ENCODE measurements around the gene MLXIP. TPM values are rescaled to one million over a fixed set of nuclear protein-coding genes. Genes with fewer than 3 reads are reported as not detected.

The MLXIP gene
- total RNA-seq, 1 donor: 27.1 TPM

DNA sequence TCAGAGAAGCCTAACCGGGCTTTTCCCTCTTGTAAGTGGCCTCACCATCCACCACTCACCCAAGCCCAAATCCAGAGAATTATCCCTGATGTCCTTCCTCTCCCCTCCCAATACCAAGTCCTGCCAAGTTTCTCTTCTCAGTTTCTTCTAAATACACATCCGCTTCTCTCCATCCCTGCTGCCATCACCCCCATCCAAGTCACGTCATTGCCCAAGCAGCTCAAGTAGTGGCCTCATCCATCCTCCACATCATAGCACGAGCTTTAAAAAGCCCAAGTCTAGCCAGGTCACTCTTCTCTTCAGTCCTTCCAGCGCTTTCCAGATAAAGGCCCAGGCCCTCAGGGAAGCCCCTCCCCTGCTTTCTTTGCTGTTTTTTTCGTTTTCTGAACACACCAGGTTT, 70.1 kb downstream of the MLXIP start:
- Histone ChIP-seq H3K4me1 (ENCODE audit: insufficient read depth, low read length) (no peaks in the 10 kb centered on the region), H3K9me3 (ENCODE audit: low read depth, low read length) (no peaks in the 10 kb centered on the region), H3K27me3 (ENCODE audit: insufficient read depth, low read length) (no peaks in the 10 kb centered on the region), H3K4me3 (ENCODE audit: low read length) (no peak overlapping the region)

DNA sequence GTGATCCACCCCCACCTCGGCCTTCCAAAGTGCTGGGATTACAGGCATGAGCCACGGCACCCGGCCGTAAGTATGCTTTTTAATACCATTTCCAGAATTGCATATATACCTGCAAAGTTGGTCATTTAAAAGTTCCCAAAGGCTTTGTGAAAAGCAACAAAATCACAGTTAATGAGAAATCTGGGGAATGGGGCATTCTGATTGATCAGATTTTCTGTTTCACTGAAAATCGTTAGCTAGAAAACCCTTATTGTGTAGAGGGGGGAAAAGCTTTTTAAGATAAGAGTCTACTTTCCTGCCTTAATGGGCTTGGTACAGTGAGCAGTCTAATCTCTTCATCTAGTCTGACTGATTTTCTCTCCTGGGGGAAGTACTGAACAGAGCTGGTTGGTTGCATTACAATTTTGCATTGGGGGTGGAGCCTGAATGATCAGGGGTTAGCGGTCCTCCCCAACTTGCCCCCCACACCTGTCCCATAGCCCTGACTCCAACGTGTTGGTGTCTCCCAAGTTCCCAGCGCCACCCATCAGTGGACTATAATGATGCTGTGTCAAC, 71.6 kb downstream of the MLXIP start:
- H3K4me3 ChIP-seq (ENCODE audit: low read length): no peak overlapping the region
- no peaks in the 10 kb centered on the region for H3K4me1 ChIP-seq (ENCODE audit: insufficient read depth, low read length)
- no peaks in the 10 kb centered on the region for H3K27me3 ChIP-seq (ENCODE audit: insufficient read depth, low read length)
- H3K9me3 ChIP-seq (ENCODE audit: low read depth, low read length): no peaks in the 10 kb centered on the region

GRCh38 chr12:122152754-122153153, 74.2 kb downstream of the MLXIP start:
- H3K9me3 ChIP-seq (ENCODE audit: low read depth, low read length): no peaks in the 10 kb centered on the region
- no peak overlapping the region for H3K4me3 ChIP-seq (ENCODE audit: low read length)
- H3K4me1 ChIP-seq (ENCODE audit: insufficient read depth, low read length): no peaks in the 10 kb centered on the region
- no peaks in the 10 kb centered on the region for H3K27me3 ChIP-seq (ENCODE audit: insufficient read depth, low read length)

GRCh38 chr12:122155705-122156104, 77.1 kb downstream of the MLXIP start:
- Histone ChIP-seq H3K4me3 (ENCODE audit: low read length) (no peak overlapping the region), H3K27me3 (ENCODE audit: insufficient read depth, low read length) (no peaks in the 10 kb centered on the region), H3K9me3 (ENCODE audit: low read depth, low read length) (no peaks in the 10 kb centered on the region), H3K4me1 (ENCODE audit: insufficient read depth, low read length) (no peaks in the 10 kb centered on the region)

- no peaks in the 10 kb centered on the region for H3K9me3 ChIP-seq (ENCODE audit: low read depth, low read length)
- no peak overlapping the region for H3K4me3 ChIP-seq (ENCODE audit: low read length)
- H3K4me1 ChIP-seq (ENCODE audit: insufficient read depth, low read length): peaks cover 7% of the 10 kb centered on the region
- no peaks in the 10 kb centered on the region for H3K27me3 ChIP-seq (ENCODE audit: insufficient read depth, low read length)
Measured at GRCh38 chr12:122158700-122159285, 80.2 kb downstream of the MLXIP start.

GRCh38 chr12:122159882-122160281, 81.3 kb downstream of the MLXIP start:
- Histone ChIP-seq H3K4me1 (ENCODE audit: insufficient read depth, low read length) (peaks cover 7% of the 10 kb centered on the region), H3K4me3 (ENCODE audit: low read length) (no peak overlapping the region), H3K9me3 (ENCODE audit: low read depth, low read length) (no peaks in the 10 kb centered on the region), H3K27me3 (ENCODE audit: insufficient read depth, low read length) (no peaks in the 10 kb centered on the region)

GRCh38 chr12:122160761-122161160, 82.2 kb downstream of the MLXIP start:
- no peaks in the 10 kb centered on the region for H3K9me3 ChIP-seq (ENCODE audit: low read depth, low read length)
- H3K27me3 ChIP-seq (ENCODE audit: insufficient read depth, low read length): no peaks in the 10 kb centered on the region
- no peak overlapping the region for H3K4me3 ChIP-seq (ENCODE audit: low read length)
- H3K4me1 ChIP-seq (ENCODE audit: insufficient read depth, low read length): peaks cover 7% of the 10 kb centered on the region

GRCh38 chr12:122161682-122162081, 83.1 kb downstream of the MLXIP start:
- H3K27me3 ChIP-seq (ENCODE audit: insufficient read depth, low read length): no peaks in the 10 kb centered on the region
- peaks cover 7% of the 10 kb centered on the region for H3K4me1 ChIP-seq (ENCODE audit: insufficient read depth, low read length)

GRCh38 chr12:122162976-122163375, 84.4 kb downstream of the MLXIP start:
- H3K9me3 ChIP-seq (ENCODE audit: low read depth, low read length): no peaks in the 10 kb centered on the region
- H3K4me3 ChIP-seq (ENCODE audit: low read length): no peak overlapping the region
- peaks cover 7% of the 10 kb centered on the region for H3K4me1 ChIP-seq (ENCODE audit: insufficient read depth, low read length)
- no peaks in the 10 kb centered on the region for H3K27me3 ChIP-seq (ENCODE audit: insufficient read depth, low read length)

More at GRCh38 chr12:122161682-122162081, 83.1 kb downstream of the MLXIP start:
- no peaks in the 10 kb centered on the region for H3K9me3 ChIP-seq (ENCODE audit: low read depth, low read length)
- H3K4me3 ChIP-seq (ENCODE audit: low read length): no peak overlapping the region

DNA sequence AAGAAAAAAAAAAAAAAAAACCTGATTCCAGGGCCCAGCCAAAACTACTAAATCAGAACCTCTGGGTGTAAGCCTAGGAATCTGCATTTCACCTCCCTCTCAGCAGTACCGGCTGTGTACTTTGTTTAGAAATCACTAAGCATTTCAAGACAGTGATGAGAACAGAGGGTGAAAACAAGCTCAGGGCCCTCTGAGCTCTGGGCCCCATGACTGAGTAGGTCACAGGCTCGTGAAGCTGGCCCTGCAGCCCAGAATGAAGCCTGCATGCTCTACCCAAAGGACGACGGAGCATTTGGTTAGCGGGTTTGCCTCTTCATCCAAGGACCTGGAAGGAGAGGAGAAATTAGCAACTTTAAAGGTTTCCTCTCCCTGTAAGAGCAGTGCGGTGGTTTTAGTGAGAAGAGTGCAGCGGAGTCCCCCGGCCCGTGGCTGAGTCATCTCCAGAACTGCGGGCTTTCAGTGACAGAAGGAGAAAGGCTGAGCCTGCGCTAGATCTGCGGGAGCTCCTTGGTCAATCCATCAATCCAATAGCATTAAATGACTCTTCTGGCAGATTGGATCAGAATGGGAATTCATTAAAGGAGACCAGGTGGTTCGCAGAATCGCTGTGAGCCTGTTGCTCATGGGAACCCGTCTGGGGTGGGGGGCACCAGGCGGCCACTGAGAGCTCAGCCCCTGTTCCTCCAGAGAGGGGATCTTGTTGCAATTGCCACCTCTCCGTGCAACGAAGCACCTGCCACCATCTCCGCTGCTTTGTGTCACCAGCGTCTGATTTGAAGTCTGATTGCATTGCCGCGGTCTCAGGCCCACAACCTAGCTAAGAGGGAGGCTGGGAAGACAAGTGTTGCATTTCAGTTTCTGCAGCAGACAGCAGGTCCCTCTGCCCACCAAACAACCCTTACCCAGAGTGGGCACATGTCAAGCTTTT, 88.1 kb downstream of the MLXIP start:
- peaks cover 7% of the 10 kb centered on the region for H3K4me1 ChIP-seq (ENCODE audit: insufficient read depth, low read length)
- no peaks in the 10 kb centered on the region for H3K27me3 ChIP-seq (ENCODE audit: insufficient read depth, low read length)
- H3K9me3 ChIP-seq (ENCODE audit: low read depth, low read length): no peaks in the 10 kb centered on the region
- H3K4me3 ChIP-seq (ENCODE audit: low read length): no peak overlapping the region

DNA sequence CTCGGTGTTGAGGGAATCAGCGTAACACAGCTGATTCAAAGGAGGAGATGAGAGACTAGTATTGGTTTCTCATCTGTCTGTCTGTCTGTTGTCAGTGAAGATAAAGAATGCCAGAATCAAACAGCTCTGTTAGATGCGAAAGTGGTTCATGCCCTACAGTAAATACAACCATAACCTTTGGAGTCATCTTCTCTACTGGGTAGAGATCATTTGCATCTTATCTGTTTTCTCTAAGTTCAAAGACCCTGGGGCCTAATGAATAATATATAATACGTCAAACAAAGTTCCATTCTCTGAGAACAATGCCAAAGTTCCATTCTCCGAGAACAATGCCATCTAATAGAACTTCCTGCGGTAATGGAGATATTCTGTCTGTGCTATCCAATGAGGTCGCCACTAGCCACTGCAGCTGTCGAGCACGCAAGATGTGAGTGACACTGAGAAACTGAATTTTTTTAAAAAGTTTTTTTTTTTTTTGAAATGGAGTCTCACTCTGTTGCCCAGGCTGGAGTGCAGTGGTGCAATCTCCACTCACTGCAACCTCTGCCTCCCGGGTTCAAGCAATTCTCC, 88.9 kb downstream of the MLXIP start:
- Histone ChIP-seq H3K9me3 (ENCODE audit: low read depth, low read length) (no peaks in the 10 kb centered on the region), H3K4me3 (ENCODE audit: low read length) (no peak overlapping the region), H3K4me1 (ENCODE audit: insufficient read depth, low read length) (peaks cover 1% of the 10 kb centered on the region), H3K27me3 (ENCODE audit: insufficient read depth, low read length) (no peaks in the 10 kb centered on the region)

- H3K27me3 ChIP-seq (ENCODE audit: insufficient read depth, low read length): no peaks in the 10 kb centered on the region
- H3K4me3 ChIP-seq (ENCODE audit: low read length): no peak overlapping the region
- no peaks in the 10 kb centered on the region for H3K4me1 ChIP-seq (ENCODE audit: insufficient read depth, low read length)
- no peaks in the 10 kb centered on the region for H3K9me3 ChIP-seq (ENCODE audit: low read depth, low read length)
Measured at GRCh38 chr12:122168492-122168891, 89.9 kb downstream of the MLXIP start.

GRCh38 chr12:122171399-122171798, 92.8 kb downstream of the MLXIP start:
- no peak overlapping the region for H3K4me3 ChIP-seq (ENCODE audit: low read length)
- H3K27me3 ChIP-seq (ENCODE audit: insufficient read depth, low read length): no peaks in the 10 kb centered on the region
- no peaks in the 10 kb centered on the region for H3K4me1 ChIP-seq (ENCODE audit: insufficient read depth, low read length)
- no peaks in the 10 kb centered on the region for H3K9me3 ChIP-seq (ENCODE audit: low read depth, low read length)

- no peaks in the 10 kb centered on the region for H3K9me3 ChIP-seq (ENCODE audit: low read depth, low read length)
- no peaks in the 10 kb centered on the region for H3K4me1 ChIP-seq (ENCODE audit: insufficient read depth, low read length)
- no peak overlapping the region for H3K4me3 ChIP-seq (ENCODE audit: low read length)
- no peaks in the 10 kb centered on the region for H3K27me3 ChIP-seq (ENCODE audit: insufficient read depth, low read length)
Measured at GRCh38 chr12:122172262-122172939, 93.8 kb downstream of the MLXIP start.

Measured in mononuclear cell (primary cell).